Ascending aorta (tissue), 2 donors: Measurements from ENCODE around the gene BNC2. TPM values are rescaled to one million over a fixed set of nuclear protein-coding genes. Genes with fewer than 3 reads are reported as not detected.

Experiments
- DNase-seq, 2 donors: peaks; one replicate each; pipeline ENCODE4 v3.0.0-alpha.2; 2019; ENCODE audit warnings: low spot score in 2 of 2
- H3K27ac ChIP-seq, 2 donors: fragments of 200-600 bp; sonication (generic); one replicate each; pipeline ENCODE4 v1.5.1; 2016 to 2017; ENCODE audit warnings: mild to moderate bottlenecking in 1 of 2
- H3K27me3 ChIP-seq: fragments of 200-600 bp; sonication (generic); one replicate; pipeline ENCODE4 v1.5.1; 2017
- H3K36me3 ChIP-seq, 2 donors: fragments of 200-600 bp; sonication (generic); one replicate each; pipeline ENCODE4 v1.5.1; 2016
- H3K4me1 ChIP-seq, 2 donors: fragments of 200-600 bp; sonication (generic); one replicate each; pipeline ENCODE4 v1.5.1; 2016 to 2017; ENCODE audit warnings: mild to moderate bottlenecking in 1 of 2
- H3K4me3 ChIP-seq, 2 donors: fragments of 200-600 bp; sonication (generic); one replicate each; pipeline ENCODE4 v1.5.1; 2016 to 2017; ENCODE audit warnings: mild to moderate bottlenecking in 1 of 2
- H3K9me3 ChIP-seq, 2 donors: fragments of 200-600 bp; sonication (generic); one replicate each; pipeline ENCODE4 v1.5.1; 2016
- CTCF ChIP-seq, 3 experiments: fragments of 200-600 bp in 2 of 3; fragments of 450-650 bp in 1 of 3; sonication (generic) in 2 of 3; IDR thresholded peaks; one replicate each; pipeline ENCODE4 v1.5.1; 2016 to 2019; ENCODE audit warnings: antibody characterized with exemption in 3 of 3, mild to moderate bottlenecking in 1 of 3, moderate library complexity in 1 of 3
- intact Hi-C: fragments of 100-400 bp; cut with DNase I; formaldehyde crosslinking; loops from one replicate; pipeline ENCODE4 v1.15.1; 2023
- total RNA-seq: library from RNA; depleted of rRNA; stranded (reverse); fragments of >200 nt; gene quantifications from one replicate; pipeline ENCODE4 v1.1.0, GENCODE V29; 2016

The BNC2 gene
- total RNA-seq, 1 donor from 2014 or later, result 25.5 TPM

GRCh38 chr9:16422114-16422513, 448.4 kb downstream of the BNC2 start:
- Histone ChIP-seq H3K36me3 (no peaks in the 10 kb centered on the region), H3K4me1 (peaks cover 0 to 4% of the 10 kb centered on the region in 2 donors), H3K4me3 (no peak overlapping the region), H3K27me3 (no peaks in the 10 kb centered on the region), H3K9me3 (no peaks in the 10 kb centered on the region), H3K27ac (no peak overlapping the region)
- intact Hi-C loops, result no loop called here
- TF ChIP-seq CTCF (IDR thresholded peaks at IDR 0.05), result no peak
- no peak for DNase-seq

- Histone ChIP-seq H3K27ac (no peak overlapping the region), H3K9me3 (no peaks in the 10 kb centered on the region), H3K4me3 (no peak overlapping the region), H3K4me1 (peaks cover 0 to 8% of the 10 kb centered on the region in 2 donors), H3K36me3 (no peaks in the 10 kb centered on the region), H3K27me3 (no peaks in the 10 kb centered on the region)
- intact Hi-C loops, result no loop called here
- no peak for TF ChIP-seq CTCF (IDR thresholded peaks at IDR 0.05)
- DNase-seq, result no peak
These were observed 448.9 kb downstream of the BNC2 start for GRCh38 chr9:16421532-16421931.

GRCh38 chr9:16419124-16419523, 451.3 kb downstream of the BNC2 start:
- no peak for DNase-seq
- Histone ChIP-seq H3K27ac (no peak overlapping the region), H3K4me3 (no peak overlapping the region), H3K27me3 (no peaks in the 10 kb centered on the region), H3K4me1 (peaks cover 0 to 8% of the 10 kb centered on the region in 2 donors), H3K36me3 (no peaks in the 10 kb centered on the region), H3K9me3 (no peaks in the 10 kb centered on the region)
- no peak for TF ChIP-seq CTCF (IDR thresholded peaks at IDR 0.05)
- intact Hi-C loops, result no loop called here

GRCh38 chr9:16418721-16419120, 451.7 kb downstream of the BNC2 start:
- no peaks in the 10 kb centered on the region for H3K27me3 ChIP-seq
- H3K4me1 ChIP-seq, result peaks cover 0 to 8% of the 10 kb centered on the region in 2 donors
- no peaks in the 10 kb centered on the region for H3K36me3 ChIP-seq
- H3K9me3 ChIP-seq, result no peaks in the 10 kb centered on the region
- H3K27ac ChIP-seq, result no peak overlapping the region
- intact Hi-C loops, result no loop called here
- no peak overlapping the region for H3K4me3 ChIP-seq
- DNase-seq, result no peak
- TF ChIP-seq CTCF (IDR thresholded peaks at IDR 0.05), result no peak

- no peak for TF ChIP-seq CTCF (IDR thresholded peaks at IDR 0.05)
- Histone ChIP-seq H3K4me1 (peaks cover 0 to 8% of the 10 kb centered on the region in 2 donors), H3K9me3 (no peaks in the 10 kb centered on the region), H3K27me3 (no peaks in the 10 kb centered on the region), H3K27ac (peak overlapping the region; percentile 20 to 52), H3K36me3 (no peaks in the 10 kb centered on the region), H3K4me3 (peak overlapping the region in 1 of 2 donors; percentile 20)
- no peak for DNase-seq
- intact Hi-C loops, result no loop called here
These were observed 452.7 kb downstream of the BNC2 start for GRCh38 chr9:16417749-16418148.

- H3K27ac ChIP-seq, result peak overlapping the region; percentile 20 to 52
- H3K4me3 ChIP-seq, result peak overlapping the region in 1 of 2 donors; percentile 20
- H3K9me3 ChIP-seq, result no peaks in the 10 kb centered on the region
- DNase-seq, result no peak
- intact Hi-C loops, result no loop called here
- H3K36me3 ChIP-seq, result no peaks in the 10 kb centered on the region
- no peaks in the 10 kb centered on the region for H3K27me3 ChIP-seq
- TF ChIP-seq CTCF (IDR thresholded peaks at IDR 0.05), result no peak
- peaks cover 0 to 8% of the 10 kb centered on the region in 2 donors for H3K4me1 ChIP-seq
These were observed 453.3 kb downstream of the BNC2 start for GRCh38 chr9:16417161-16417560.
